Neural cell (in vitro differentiated cells): Measurements from ENCODE around the gene XXYLT1. TPM values are rescaled to one million over a fixed set of nuclear protein-coding genes. Genes with fewer than 3 reads are reported as not detected.

Source experiments
- H2AFZ ChIP-seq: fragments of 200-600, 300-800 bp; sonication (generic), shearing (Covaris generic); 2 replicates; pipeline ENCODE4 v1.6.0; 2014; ENCODE audit warnings: low read depth, mild to moderate bottlenecking, antibody characterized with exemption, low read length, moderate library complexity
- H3F3A ChIP-seq: fragments of 200-600 bp; shearing (Covaris generic); 2 replicates; pipeline ENCODE4 v1.6.1; 2016; ENCODE audit warnings: mild to moderate bottlenecking, moderate library complexity, mixed read lengths, antibody characterized with exemption, low read length; ENCODE audit not compliant: insufficient read depth, poor library complexity, severe bottlenecking
- H3K27ac ChIP-seq: fragments of 200-600, 300-800 bp; sonication (generic), shearing (Covaris generic); 2 replicates; pipeline ENCODE4 v1.5.1; 2014; ENCODE audit warnings: mild to moderate bottlenecking, low read length, moderate library complexity
- H3K27me3 ChIP-seq: fragments of 300-800, 200-600 bp; sonication (generic), shearing (Covaris generic); 2 replicates; pipeline ENCODE4 v1.6.0; 2014; ENCODE audit warnings: mild to moderate bottlenecking, low read depth, low read length, moderate library complexity; ENCODE audit not compliant: insufficient read depth
- H3K36me3 ChIP-seq: fragments of 300-800, 200-600 bp; sonication (generic), shearing (Covaris generic); 2 replicates; pipeline ENCODE4 v1.5.1; 2014; ENCODE audit warnings: mild to moderate bottlenecking, antibody characterized with exemption, low read length, moderate library complexity; ENCODE audit not compliant: insufficient read depth
- H3K4me2 ChIP-seq: fragments of 300-800, 200-600 bp; sonication (generic), shearing (Covaris generic); 2 replicates; pipeline ENCODE4 v1.6.0; 2014; ENCODE audit warnings: mild to moderate bottlenecking, low read length
- H3K4me3 ChIP-seq: fragments of 300-800, 200-600 bp; sonication (generic), shearing (Covaris generic); 2 replicates; pipeline ENCODE4 v1.5.1; 2014; ENCODE audit warnings: mild to moderate bottlenecking, low read length, moderate library complexity
- H3K79me2 ChIP-seq: fragments of 200-600 bp; shearing (Covaris generic); replicated peaks from 2 replicates; pipeline ENCODE4 v1.6.0; 2014; ENCODE audit warnings: mild to moderate bottlenecking, low read length, moderate library complexity; ENCODE audit not compliant: insufficient read depth
- H3K9ac ChIP-seq: fragments of 300-800, 200-600 bp; sonication (generic), shearing (Covaris generic); 2 replicates; pipeline ENCODE4 v1.6.1; 2016; ENCODE audit warnings: mild to moderate bottlenecking, low read length, mixed read lengths
- H3K9me2 ChIP-seq: fragments of 200-600 bp; shearing (Covaris generic); 2 replicates; pipeline ENCODE4 v1.6.1; 2016; ENCODE audit warnings: mild to moderate bottlenecking, low read length, mixed read lengths; ENCODE audit not compliant: insufficient read depth
- H3K9me3 ChIP-seq: fragments of 200-600, 300-800 bp; sonication (generic), shearing (Covaris generic); 2 replicates; pipeline ENCODE4 v1.6.1; 2016; ENCODE audit warnings: mild to moderate bottlenecking, mixed run types, low read length, moderate library complexity, mixed read lengths
- H4K20me1 ChIP-seq: fragments of 200-600 bp; shearing (Covaris generic); 2 replicates; pipeline ENCODE4 v1.6.1; 2016; ENCODE audit warnings: mild to moderate bottlenecking, mixed run types; ENCODE audit not compliant: insufficient read depth
- EP300 ChIP-seq: fragments of 450-650 bp; conservative IDR thresholded peaks from 2 replicates; pipeline ENCODE4 v1.6.1; 2014; ENCODE audit warnings: antibody characterized with exemption, mild to moderate bottlenecking, moderate library complexity; ENCODE audit not compliant: poor library complexity, severe bottlenecking
- EZH2 ChIP-seq: fragments of 200-600, 300-800 bp; shearing (Covaris generic), sonication (generic); IDR thresholded peaks from 2 replicates; pipeline ENCODE4 v1.6.1; 2014; ENCODE audit warnings: antibody characterized with exemption, low read length, borderline replicate concordance, mild to moderate bottlenecking; ENCODE audit not compliant: insufficient read depth, poor library complexity, severe bottlenecking
- MXI1 ChIP-seq: fragments of 450-650 bp; conservative IDR thresholded peaks from 2 replicates; pipeline ENCODE4 v1.6.1; 2014; ENCODE audit warnings: antibody characterized with exemption, mild to moderate bottlenecking; ENCODE audit not compliant: poor library complexity, severe bottlenecking
- POLR2AphosphoS5 ChIP-seq: IDR thresholded peaks from 2 replicates; pipeline ENCODE4 v1.6.1; 2012
- RAD21 ChIP-seq: fragments of 450-650 bp; conservative IDR thresholded peaks from 2 replicates; pipeline ENCODE4 v1.6.1; 2014; ENCODE audit warnings: antibody characterized with exemption, mild to moderate bottlenecking, moderate library complexity
- REST ChIP-seq: IDR thresholded peaks from 2 replicates; pipeline ENCODE4 v1.6.1; 2012; ENCODE audit warnings: borderline replicate concordance
- SMC3 ChIP-seq: fragments of 450-650 bp; conservative IDR thresholded peaks from 2 replicates; pipeline ENCODE4 v1.6.1; 2014; ENCODE audit warnings: antibody characterized with exemption, mild to moderate bottlenecking, moderate library complexity; ENCODE audit not compliant: poor library complexity
- TAF1 ChIP-seq: IDR thresholded peaks from 2 replicates; pipeline ENCODE4 v1.6.1; 2012; ENCODE audit warnings: low read depth
- polyA plus RNA-seq: library from polyadenylated mRNA; depleted of rRNA; stranded (reverse); fragments of >200 nt; gene quantifications from 2 replicates; pipeline ENCODE4 v1.2.3, GENCODE V29; 2014
- TF ChIP-seq, protein P1 (sequence below): fragments of 450-650 bp; IDR thresholded peaks from 2 replicates; pipeline ENCODE4 v1.5.1; 2014; ENCODE audit warnings: antibody characterized with exemption, mild to moderate bottlenecking, moderate library complexity; ENCODE audit not compliant: poor library complexity, severe bottlenecking

XXYLT1 gene
- polyA plus RNA-seq, 1 donor from 2014 or later = 25.4 TPM

DNA sequence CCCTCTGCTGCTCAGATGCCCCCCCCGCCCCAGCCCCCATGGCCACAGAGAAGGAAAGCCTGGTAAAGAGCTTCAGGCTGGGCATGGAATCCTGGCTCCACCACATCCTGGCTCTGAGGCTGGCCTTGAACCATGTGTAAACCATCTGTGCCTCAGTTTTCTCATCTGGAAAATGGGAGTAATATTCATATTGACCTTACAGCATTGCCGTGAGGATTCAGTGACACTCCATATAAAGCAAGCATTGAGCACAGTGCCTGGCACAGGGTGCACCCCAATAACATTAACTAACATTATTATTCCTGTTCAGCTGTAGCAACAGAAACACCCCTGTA is 150.7 kb downstream of the XXYLT1 start:
- Histone ChIP-seq H3F3A (no peaks in the 10 kb centered on the region), H3K36me3 (no peaks in the 10 kb centered on the region), H3K27ac (no peak overlapping the region), H2AFZ (no peak overlapping the region), H3K9ac (no peak overlapping the region), H3K9me3 (no peaks in the 10 kb centered on the region), H3K4me2 (no peak overlapping the region), H3K9me2 (no peaks in the 10 kb centered on the region), H3K27me3 (no peaks in the 10 kb centered on the region), H4K20me1 (no peaks in the 10 kb centered on the region), H3K4me3 (no peak overlapping the region), H3K79me2 (no peaks in the 10 kb centered on the region)
- TF ChIP-seq REST (no peak), POLR2AphosphoS5 (no peak), TAF1 (no peak), SMC3 (no peak), RAD21 (no peak), EP300 (no peak), EZH2 (no peak), MXI1 (no peak)
- TF ChIP-seq, protein P1, sequence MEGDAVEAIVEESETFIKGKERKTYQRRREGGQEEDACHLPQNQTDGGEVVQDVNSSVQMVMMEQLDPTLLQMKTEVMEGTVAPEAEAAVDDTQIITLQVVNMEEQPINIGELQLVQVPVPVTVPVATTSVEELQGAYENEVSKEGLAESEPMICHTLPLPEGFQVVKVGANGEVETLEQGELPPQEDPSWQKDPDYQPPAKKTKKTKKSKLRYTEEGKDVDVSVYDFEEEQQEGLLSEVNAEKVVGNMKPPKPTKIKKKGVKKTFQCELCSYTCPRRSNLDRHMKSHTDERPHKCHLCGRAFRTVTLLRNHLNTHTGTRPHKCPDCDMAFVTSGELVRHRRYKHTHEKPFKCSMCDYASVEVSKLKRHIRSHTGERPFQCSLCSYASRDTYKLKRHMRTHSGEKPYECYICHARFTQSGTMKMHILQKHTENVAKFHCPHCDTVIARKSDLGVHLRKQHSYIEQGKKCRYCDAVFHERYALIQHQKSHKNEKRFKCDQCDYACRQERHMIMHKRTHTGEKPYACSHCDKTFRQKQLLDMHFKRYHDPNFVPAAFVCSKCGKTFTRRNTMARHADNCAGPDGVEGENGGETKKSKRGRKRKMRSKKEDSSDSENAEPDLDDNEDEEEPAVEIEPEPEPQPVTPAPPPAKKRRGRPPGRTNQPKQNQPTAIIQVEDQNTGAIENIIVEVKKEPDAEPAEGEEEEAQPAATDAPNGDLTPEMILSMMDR = no peak

DNA sequence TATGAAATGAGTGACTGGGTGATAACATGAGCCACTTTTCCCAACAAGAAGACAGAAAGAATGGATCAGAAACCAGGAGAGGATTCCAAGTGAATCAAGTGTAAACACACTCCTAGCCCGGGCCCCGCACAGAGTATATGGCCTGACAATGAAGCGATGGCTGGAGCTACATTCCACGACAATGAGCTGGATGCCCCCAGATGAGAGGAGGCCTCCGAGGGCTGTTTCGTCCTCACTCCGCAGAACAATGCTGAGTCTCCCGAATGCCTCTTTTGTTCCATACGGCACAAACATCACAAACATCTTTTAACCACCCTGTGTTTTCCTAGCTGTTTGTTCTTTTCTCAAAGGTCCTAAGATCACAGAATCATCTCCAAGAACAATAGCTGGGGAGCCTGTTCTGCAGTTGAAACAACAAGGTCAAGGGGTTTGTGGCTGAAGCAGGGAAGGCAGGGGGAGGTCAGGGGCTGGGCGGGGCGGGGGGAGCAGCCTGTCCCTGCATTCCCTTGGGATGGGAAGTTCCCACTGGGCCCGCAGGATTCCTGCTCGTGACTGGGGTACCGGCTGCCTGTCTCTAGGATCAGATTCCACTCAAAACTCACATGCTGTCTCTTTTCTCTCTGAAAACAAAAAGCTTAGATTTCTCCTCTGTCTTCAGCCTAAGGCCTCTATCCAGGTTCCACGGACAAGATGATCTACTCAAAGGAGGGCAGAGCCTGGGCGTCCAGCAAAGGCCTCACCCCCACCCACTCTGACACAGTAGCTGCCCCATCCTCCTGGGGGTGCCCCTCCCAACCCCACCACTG is 151.3 kb downstream of the XXYLT1 start:
- H3K36me3 ChIP-seq = no peaks in the 10 kb centered on the region
- no peak overlapping the region for H3K4me3 ChIP-seq
- no peaks in the 10 kb centered on the region for H3K9me3 ChIP-seq
- H3K27ac ChIP-seq = no peak overlapping the region
- TF ChIP-seq SMC3 (no peak), MXI1 (no peak), RAD21 (no peak), EZH2 (no peak), POLR2AphosphoS5 (no peak), TAF1 (no peak), REST (no peak), EP300 (no peak)
- TF ChIP-seq, protein P1 = no peak
- no peaks in the 10 kb centered on the region for H4K20me1 ChIP-seq
- H3K9me2 ChIP-seq = no peaks in the 10 kb centered on the region
- no peak overlapping the region for H3K9ac ChIP-seq
- H3K27me3 ChIP-seq = no peaks in the 10 kb centered on the region
- no peak overlapping the region for H2AFZ ChIP-seq
- H3K79me2 ChIP-seq = no peaks in the 10 kb centered on the region
- no peak overlapping the region for H3K4me2 ChIP-seq
- H3F3A ChIP-seq = no peaks in the 10 kb centered on the region
